Activated CD8-positive, alpha-beta memory T cell treated with anti-CD3 and anti-CD28 coated beads for 48 hours (primary cell): ENCODE results near the gene ZIC4.

Experiments
- DNase-seq, 3 experiments: peaks; one replicate each; pipeline ENCODE4 v3.0.0-alpha.2; 2020; ENCODE audit warnings: low read depth in 2 of 3, low spot score in 2 of 3

ZIC4 gene

GRCh38 chr3:147371771-147372340 lies 34.5 kb downstream of the ZIC4 start:
- DNase-seq: no peak

- no peak for DNase-seq
Measured at GRCh38 chr3:147371140-147371539, 35.2 kb downstream of the ZIC4 start.

GRCh38 chr3:147370349-147370748 lies 36.0 kb downstream of the ZIC4 start:
- no peak for DNase-seq

- DNase-seq: no peak
Measured at GRCh38 chr3:147369661-147370123, 36.7 kb downstream of the ZIC4 start.

- no peak for DNase-seq
Measured at GRCh38 chr3:147369231-147369630, 37.1 kb downstream of the ZIC4 start.

GRCh38 chr3:147368561-147369221 lies 37.7 kb downstream of the ZIC4 start:
- no peak for DNase-seq

GRCh38 chr3:147368151-147368550 lies 38.2 kb downstream of the ZIC4 start:
- DNase-seq: no peak

- no peak for DNase-seq
Measured at GRCh38 chr3:147367676-147368075, 38.7 kb downstream of the ZIC4 start.

- DNase-seq: no peak
Measured at GRCh38 chr3:147365196-147366115, 40.9 kb downstream of the ZIC4 start.

GRCh38 chr3:147364771-147365170 lies 41.6 kb downstream of the ZIC4 start:
- no peak for DNase-seq

- peak in 2 of 3 experiments; percentile 14 to 33 for DNase-seq
Measured at GRCh38 chr3:147361454-147362420, 44.6 kb downstream of the ZIC4 start.

- DNase-seq: no peak
Measured at GRCh38 chr3:147360646-147361453, 45.5 kb downstream of the ZIC4 start.

GRCh38 chr3:147360051-147360439 lies 46.3 kb downstream of the ZIC4 start:
- DNase-seq: no peak

GRCh38 chr3:147359177-147360050 lies 46.9 kb downstream of the ZIC4 start:
- no peak for DNase-seq

- no peak for DNase-seq
Measured at GRCh38 chr3:147358144-147358992, 48.0 kb downstream of the ZIC4 start.

GRCh38 chr3:147356909-147357900 lies 49.1 kb downstream of the ZIC4 start:
- DNase-seq: no peak
